GM12878 (cell line): ENCODE measurements around the gene ADGRF1.

Experiments used
- EGR1 ChIP-seq, 2 experiments: IDR thresholded peaks; 1 replicate in 1 of 2; 2 replicates in 1 of 2; pipeline ENCODE4 v1.6.1; 2011 to 2012; ENCODE audit warnings: low read depth in 2 of 2, low read length in 2 of 2, borderline replicate concordance in 1 of 2, mild to moderate bottlenecking in 1 of 2, moderate library complexity in 1 of 2
- KLF5 ChIP-seq: fragments of 450-650 bp; IDR thresholded peaks from 2 replicates; pipeline ENCODE4 v1.6.1; 2014; ENCODE audit warnings: mild to moderate bottlenecking; ENCODE audit not compliant: partially characterized antibody
- MXI1 ChIP-seq: fragments of 150-350 bp; IDR thresholded peaks from 2 replicates; pipeline ENCODE4 v1.6.1; 2011; ENCODE audit warnings: low read depth, mild to moderate bottlenecking, inconsistent platforms, low read length, improper control_type of control experiment
- RBBP5 ChIP-seq: fragments of 200-600 bp; sonication (generic); conservative IDR thresholded peaks from 2 replicates; pipeline ENCODE4 v1.6.1; 2016
- TF ChIP-seq, protein P1 (sequence below), 3 experiments: IDR thresholded peaks in 2 of 3; conservative IDR thresholded peaks in 1 of 3; 2 replicates each; pipeline ENCODE4 v1.5.1; 2011; ENCODE audit warnings: low read depth in 3 of 3, low read length in 3 of 3, mild to moderate bottlenecking in 3 of 3, control low read depth in 2 of 3, moderate library complexity in 2 of 3, inconsistent platforms in 1 of 3, mixed read lengths in 1 of 3; ENCODE audit not compliant: control insufficient read depth in 2 of 3, insufficient read depth in 1 of 3; ENCODE audit errors: extremely low read depth in 1 of 3

DNA sequence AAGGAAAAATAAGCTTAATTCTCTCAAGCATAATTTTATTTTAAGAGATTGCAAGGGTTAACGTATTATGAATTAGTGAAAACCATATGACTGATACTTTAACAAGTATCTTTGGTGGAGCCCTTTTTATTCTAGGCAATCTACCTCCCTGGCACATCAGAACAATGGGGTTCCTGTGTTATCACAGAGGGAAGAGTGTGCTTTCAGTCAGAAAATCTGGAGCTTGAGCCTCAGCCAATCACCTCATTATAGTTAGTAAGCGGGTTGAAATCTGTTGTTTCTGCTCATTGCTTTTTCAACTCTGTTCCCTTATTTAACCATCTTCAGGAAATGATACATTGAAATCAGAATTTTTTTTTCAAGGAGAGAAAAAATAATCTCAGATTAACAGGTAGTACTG is 391 bp downstream of the ADGRF1 start:
- TF ChIP-seq RBBP5 (no peak), EGR1 (IDR thresholded peaks at IDR 0.05; ENCODE audit: borderline replicate concordance in 1 of 2, low read depth in 2 of 2, low read length in 2 of 2) (no peak), KLF5 (no peak), MXI1 (no peak)
- TF ChIP-seq, protein P1, sequence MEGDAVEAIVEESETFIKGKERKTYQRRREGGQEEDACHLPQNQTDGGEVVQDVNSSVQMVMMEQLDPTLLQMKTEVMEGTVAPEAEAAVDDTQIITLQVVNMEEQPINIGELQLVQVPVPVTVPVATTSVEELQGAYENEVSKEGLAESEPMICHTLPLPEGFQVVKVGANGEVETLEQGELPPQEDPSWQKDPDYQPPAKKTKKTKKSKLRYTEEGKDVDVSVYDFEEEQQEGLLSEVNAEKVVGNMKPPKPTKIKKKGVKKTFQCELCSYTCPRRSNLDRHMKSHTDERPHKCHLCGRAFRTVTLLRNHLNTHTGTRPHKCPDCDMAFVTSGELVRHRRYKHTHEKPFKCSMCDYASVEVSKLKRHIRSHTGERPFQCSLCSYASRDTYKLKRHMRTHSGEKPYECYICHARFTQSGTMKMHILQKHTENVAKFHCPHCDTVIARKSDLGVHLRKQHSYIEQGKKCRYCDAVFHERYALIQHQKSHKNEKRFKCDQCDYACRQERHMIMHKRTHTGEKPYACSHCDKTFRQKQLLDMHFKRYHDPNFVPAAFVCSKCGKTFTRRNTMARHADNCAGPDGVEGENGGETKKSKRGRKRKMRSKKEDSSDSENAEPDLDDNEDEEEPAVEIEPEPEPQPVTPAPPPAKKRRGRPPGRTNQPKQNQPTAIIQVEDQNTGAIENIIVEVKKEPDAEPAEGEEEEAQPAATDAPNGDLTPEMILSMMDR (IDR thresholded peaks at IDR 0.05 in 2 of 3, conservative IDR thresholded peaks at IDR 0.05 in 1 of 3; ENCODE audit: control insufficient read depth in 2 of 3, extremely low read depth in 1 of 3, insufficient read depth in 1 of 3, low read depth in 3 of 3, low read length in 3 of 3), result no peak
